H9 (cell line): Measurements from ENCODE around the gene KRTAP10-5. TPM values are rescaled to one million over a fixed set of nuclear protein-coding genes. Genes with fewer than 3 reads are reported as not detected.

Experiments used
- DNase-seq: peaks from one replicate; pipeline ENCODE4 v3.0.0-alpha.2; 2017
- H2AFZ ChIP-seq: one replicate; pipeline ENCODE4 v1.6.1; 2013; ENCODE audit warnings: mild to moderate bottlenecking, low read length, control low read depth, moderate library complexity
- H2AK5ac ChIP-seq: 2 replicates; pipeline ENCODE4 v1.6.1; 2013; ENCODE audit warnings: low read length, control low read depth, mixed read lengths; ENCODE audit not compliant: insufficient read length
- H2BK120ac ChIP-seq: one replicate; pipeline ENCODE4 v1.6.1; 2013; ENCODE audit warnings: low read depth, mild to moderate bottlenecking, low read length, control low read depth, inconsistent platforms; ENCODE audit not compliant: poor library complexity, severe bottlenecking
- H2BK12ac ChIP-seq: 2 replicates; pipeline ENCODE4 v1.6.1; 2013; ENCODE audit warnings: low read length, control low read depth, mixed read lengths, low read depth; ENCODE audit not compliant: insufficient read length
- H2BK15ac ChIP-seq: 2 replicates; pipeline ENCODE4 v1.6.1; 2013; ENCODE audit warnings: low read depth, low read length, control low read depth
- H2BK20ac ChIP-seq: one replicate; pipeline ENCODE4 v1.6.1; 2013; ENCODE audit warnings: low read depth, mild to moderate bottlenecking, low read length, control low read depth, inconsistent platforms; ENCODE audit not compliant: poor library complexity, severe bottlenecking
- H2BK5ac ChIP-seq: 2 replicates; pipeline ENCODE4 v1.6.1; 2013; ENCODE audit warnings: low read length, control low read depth, mixed read lengths; ENCODE audit not compliant: insufficient read length
- H3K14ac ChIP-seq: 2 replicates; pipeline ENCODE4 v1.6.1; 2013; ENCODE audit warnings: low read length, control low read depth; ENCODE audit not compliant: insufficient read depth
- H3K18ac ChIP-seq: 2 replicates; pipeline ENCODE4 v1.6.1; 2013; ENCODE audit warnings: low read depth, mild to moderate bottlenecking, mixed read lengths, low read length, control low read depth; ENCODE audit not compliant: insufficient read length
- H3K23ac ChIP-seq: 2 replicates; pipeline ENCODE4 v1.6.1; 2013; ENCODE audit warnings: low read length, control low read depth, mixed read lengths, low read depth; ENCODE audit not compliant: insufficient read length
- H3K23me2 ChIP-seq: 2 replicates; pipeline ENCODE4 v1.6.1; 2013; ENCODE audit warnings: low read depth, mild to moderate bottlenecking, mixed read lengths, low read length, control low read depth; ENCODE audit not compliant: insufficient read length, poor library complexity, severe bottlenecking
- H3K27ac ChIP-seq: 2 replicates; pipeline ENCODE4 v1.5.1; 2013; ENCODE audit warnings: low read length, control low read depth, mixed read lengths, low read depth; ENCODE audit not compliant: insufficient read length
- H3K27me3 ChIP-seq: 2 replicates; pipeline ENCODE4 v1.6.1; 2013; ENCODE audit warnings: low read length, control low read depth, inconsistent platforms; ENCODE audit not compliant: insufficient read depth
- H3K4ac ChIP-seq: 2 replicates; pipeline ENCODE4 v1.6.1; 2013; ENCODE audit warnings: low read depth, mild to moderate bottlenecking, control low read depth, inconsistent platforms, low read length, moderate library complexity
- H3K4me1 ChIP-seq: 2 replicates; pipeline ENCODE4 v1.6.1; 2013; ENCODE audit warnings: low read length, control low read depth, inconsistent platforms; ENCODE audit not compliant: insufficient read depth
- H3K4me2 ChIP-seq: 2 replicates; pipeline ENCODE4 v1.6.1; 2013; ENCODE audit warnings: low read length, control low read depth, mixed read lengths; ENCODE audit not compliant: insufficient read length, insufficient read depth
- H3K56ac ChIP-seq: 2 replicates; pipeline ENCODE4 v1.6.1; 2013; ENCODE audit warnings: low read depth, mild to moderate bottlenecking, mixed read lengths, low read length, control low read depth; ENCODE audit not compliant: insufficient read length
- H3K79me1 ChIP-seq: 2 replicates; pipeline ENCODE4 v1.6.1; 2013; ENCODE audit warnings: low read depth, mild to moderate bottlenecking, moderate library complexity, low read length, control low read depth, inconsistent platforms; ENCODE audit not compliant: insufficient read depth, poor library complexity, severe bottlenecking
- H3K79me2 ChIP-seq: 2 replicates; pipeline ENCODE4 v1.6.1; 2013; ENCODE audit warnings: low read length, control low read depth, inconsistent platforms; ENCODE audit not compliant: insufficient read depth
- H3K9ac ChIP-seq: 2 replicates; pipeline ENCODE4 v1.6.1; 2013; ENCODE audit warnings: low read length, control low read depth, mixed read lengths; ENCODE audit not compliant: insufficient read length; ENCODE audit errors: extremely low read depth
- H3K9me3 ChIP-seq: one replicate; pipeline ENCODE4 v1.6.1; 2013; ENCODE audit warnings: low read depth, low read length, inconsistent platforms; ENCODE audit not compliant: control insufficient read depth
- H3T11ph ChIP-seq: one replicate; pipeline ENCODE4 v1.6.1; 2013; ENCODE audit warnings: mild to moderate bottlenecking, low read length, control low read depth, inconsistent platforms
- H4K20me1 ChIP-seq: one replicate; pipeline ENCODE4 v1.6.1; 2013; ENCODE audit not compliant: control insufficient read depth, insufficient read length, insufficient read depth
- H4K5ac ChIP-seq: 2 replicates; pipeline ENCODE4 v1.6.1; 2013; ENCODE audit warnings: low read depth, mild to moderate bottlenecking, mixed read lengths, low read length, control low read depth; ENCODE audit not compliant: insufficient read length
- H4K8ac ChIP-seq: replicated peaks from 2 replicates; pipeline ENCODE4 v1.6.1; 2013; ENCODE audit warnings: low read length, control low read depth, mixed read lengths, low read depth; ENCODE audit not compliant: insufficient read length
- H4K91ac ChIP-seq: 2 replicates; pipeline ENCODE4 v1.6.1; 2013; ENCODE audit warnings: low read depth, mild to moderate bottlenecking, moderate library complexity, mixed read lengths, low read length, control low read depth; ENCODE audit not compliant: insufficient read length
- H3K27ac Mint-ChIP-seq, 3 experiments: 2 replicates in 2 of 3; 3 replicates in 1 of 3; pipeline ENCODE4 v1.8.0; 2020 to 2021; ENCODE audit warnings: mixed read lengths in 3 of 3, mild to moderate bottlenecking in 1 of 3, moderate library complexity in 1 of 3
- H3K27me3 Mint-ChIP-seq: 2 replicates; pipeline ENCODE4 v1.8.0; 2021; ENCODE audit warnings: low read depth, mild to moderate bottlenecking, moderate library complexity, mixed read lengths
- H3K36me3 Mint-ChIP-seq, 3 experiments: 2 replicates in 2 of 3; 3 replicates in 1 of 3; pipeline ENCODE4 v1.8.0; 2020 to 2021; ENCODE audit warnings: low read depth in 3 of 3, mixed read lengths in 3 of 3; ENCODE audit not compliant: insufficient read depth in 1 of 3
- H3K4me1 Mint-ChIP-seq, 2 experiments: 2 replicates each; pipeline ENCODE4 v1.8.0; 2020; ENCODE audit warnings: mixed read lengths in 2 of 2
- H3K4me3 Mint-ChIP-seq, 2 experiments: 2 replicates in 1 of 2; 3 replicates in 1 of 2; pipeline ENCODE4 v1.8.0; 2020 to 2021; ENCODE audit warnings: mild to moderate bottlenecking in 2 of 2, mixed read lengths in 2 of 2, moderate library complexity in 1 of 2
- H3K9me3 Mint-ChIP-seq, 2 experiments: 2 replicates in 1 of 2; 3 replicates in 1 of 2; pipeline ENCODE4 v1.8.0; 2020; ENCODE audit warnings: mild to moderate bottlenecking in 2 of 2, mixed read lengths in 2 of 2, moderate library complexity in 1 of 2
- WGBS: extraction: QIAGEN DNeasy Blood & Tissue Kit; methylation state at CpG from one replicate; pipeline ENCODE4 v1.1.7; 2013; ENCODE audit warnings: missing lambda C conversion rate, low lambda C conversion rate, mixed read lengths; ENCODE audit not compliant: insufficient read length; ENCODE audit errors: extremely low coverage; 5-methylcytosine and 5-hydroxymethylcytosine counted together
- total RNA-seq: library from RNA; stranded (reverse); gene quantifications from 2 replicates; pipeline ENCODE4 v1.2.1, GENCODE V29; 2021
- TF ChIP-seq, protein P1 (sequence below): fragments of 200-600 bp; sonication (generic); conservative IDR thresholded peaks from 3 replicates; pipeline ENCODE4 v1.8.0; 2021; ENCODE audit warnings: antibody characterized with exemption, mild to moderate bottlenecking

The KRTAP10-5 gene
- total RNA-seq, 1 experiment from 2014 or later: not detected

DNA sequence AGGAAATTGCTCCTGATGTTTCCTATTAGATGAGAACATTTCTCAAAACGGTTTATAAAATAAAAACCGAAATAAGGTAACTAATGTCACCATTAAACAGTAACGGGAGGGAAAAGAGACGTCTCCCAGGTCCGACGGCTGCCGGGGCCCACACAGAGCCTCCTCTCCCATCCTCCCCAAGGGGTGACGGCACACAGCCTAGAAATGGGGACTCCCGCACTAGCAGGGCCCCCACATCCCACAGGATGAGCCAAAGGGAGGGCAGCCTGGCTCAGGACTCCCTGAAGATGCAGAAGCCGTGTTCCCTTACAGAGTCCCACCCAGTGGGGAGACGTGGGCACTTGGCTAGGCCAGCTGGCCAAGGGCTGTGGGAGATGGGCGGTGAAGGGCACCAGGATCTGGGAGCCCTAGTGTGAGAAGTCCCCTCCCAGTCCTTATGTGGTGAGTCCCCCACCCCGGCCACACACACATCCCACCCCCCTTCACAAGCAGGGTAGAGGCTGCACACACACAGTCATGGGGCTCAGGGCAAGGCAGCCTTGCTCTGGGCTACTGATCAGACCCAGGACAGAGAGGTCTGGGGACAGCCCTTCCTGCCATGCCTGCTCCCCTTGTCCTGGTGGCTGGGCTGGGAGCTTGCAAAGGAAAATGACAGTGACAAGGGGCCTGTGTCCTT is 25.1 kb downstream of the KRTAP10-5 start:
- Histone ChIP-seq H3K4me1 (no peaks in the 10 kb centered on the region; the same call in 1 of the 2 replicates), H2BK120ac (no peak overlapping the region), H4K8ac (no peak overlapping the region), H3K23ac (no peak overlapping the region), H3K18ac (no peak overlapping the region), H3K79me1 (no peaks in the 10 kb centered on the region), H4K5ac (no peak overlapping the region), H2BK12ac (no peak overlapping the region), H2AFZ (no peak overlapping the region), H3K9ac (no peak overlapping the region), H4K20me1 (no peaks in the 10 kb centered on the region), H3K14ac (no peak overlapping the region), H4K91ac (no peak overlapping the region), H3K27ac (no peak overlapping the region), H3K23me2 (no peaks in the 10 kb centered on the region), H3K56ac (no peak overlapping the region), H3T11ph (no peak overlapping the region), H2AK5ac (no peak overlapping the region), H3K4ac (no peak overlapping the region), H2BK15ac (no peak overlapping the region), H3K27me3 (no peaks in the 10 kb centered on the region), H3K4me2 (no peak overlapping the region), H2BK5ac (no peak overlapping the region), H3K79me2 (no peaks in the 10 kb centered on the region), H2BK20ac (no peak overlapping the region), H3K9me3 (no peaks in the 10 kb centered on the region)
- peaks cover 5% of the 10 kb centered on the region for H3K27me3 Mint-ChIP-seq
- TF ChIP-seq, protein P1, sequence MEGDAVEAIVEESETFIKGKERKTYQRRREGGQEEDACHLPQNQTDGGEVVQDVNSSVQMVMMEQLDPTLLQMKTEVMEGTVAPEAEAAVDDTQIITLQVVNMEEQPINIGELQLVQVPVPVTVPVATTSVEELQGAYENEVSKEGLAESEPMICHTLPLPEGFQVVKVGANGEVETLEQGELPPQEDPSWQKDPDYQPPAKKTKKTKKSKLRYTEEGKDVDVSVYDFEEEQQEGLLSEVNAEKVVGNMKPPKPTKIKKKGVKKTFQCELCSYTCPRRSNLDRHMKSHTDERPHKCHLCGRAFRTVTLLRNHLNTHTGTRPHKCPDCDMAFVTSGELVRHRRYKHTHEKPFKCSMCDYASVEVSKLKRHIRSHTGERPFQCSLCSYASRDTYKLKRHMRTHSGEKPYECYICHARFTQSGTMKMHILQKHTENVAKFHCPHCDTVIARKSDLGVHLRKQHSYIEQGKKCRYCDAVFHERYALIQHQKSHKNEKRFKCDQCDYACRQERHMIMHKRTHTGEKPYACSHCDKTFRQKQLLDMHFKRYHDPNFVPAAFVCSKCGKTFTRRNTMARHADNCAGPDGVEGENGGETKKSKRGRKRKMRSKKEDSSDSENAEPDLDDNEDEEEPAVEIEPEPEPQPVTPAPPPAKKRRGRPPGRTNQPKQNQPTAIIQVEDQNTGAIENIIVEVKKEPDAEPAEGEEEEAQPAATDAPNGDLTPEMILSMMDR: no peak
- no peak overlapping the region; a peak in 1 of 7 replicates for H3K27ac Mint-ChIP-seq
- no peaks in the 10 kb centered on the region; a peak in 1 of 5 replicates for H3K9me3 Mint-ChIP-seq
- H3K4me1 Mint-ChIP-seq: peaks cover 33 to 40% of the 10 kb centered on the region in 2 experiments
- DNase-seq: no peak
- H3K4me3 Mint-ChIP-seq: no peak overlapping the region
- H3K36me3 Mint-ChIP-seq: no peaks in the 10 kb centered on the region
- WGBS: no CpG with 5 or more reads among the region's 13 CpGs
